ENCODE data around the gene TSPAN18. TPM values are rescaled to one million over a fixed set of nuclear protein-coding genes. Genes with fewer than 3 reads are reported as not detected.

The TSPAN18 gene
- total and polyA plus RNA-seq, 3 donors from 2014 or later: 2.1 to 11.1 (median 5.0) TPM

DNA sequence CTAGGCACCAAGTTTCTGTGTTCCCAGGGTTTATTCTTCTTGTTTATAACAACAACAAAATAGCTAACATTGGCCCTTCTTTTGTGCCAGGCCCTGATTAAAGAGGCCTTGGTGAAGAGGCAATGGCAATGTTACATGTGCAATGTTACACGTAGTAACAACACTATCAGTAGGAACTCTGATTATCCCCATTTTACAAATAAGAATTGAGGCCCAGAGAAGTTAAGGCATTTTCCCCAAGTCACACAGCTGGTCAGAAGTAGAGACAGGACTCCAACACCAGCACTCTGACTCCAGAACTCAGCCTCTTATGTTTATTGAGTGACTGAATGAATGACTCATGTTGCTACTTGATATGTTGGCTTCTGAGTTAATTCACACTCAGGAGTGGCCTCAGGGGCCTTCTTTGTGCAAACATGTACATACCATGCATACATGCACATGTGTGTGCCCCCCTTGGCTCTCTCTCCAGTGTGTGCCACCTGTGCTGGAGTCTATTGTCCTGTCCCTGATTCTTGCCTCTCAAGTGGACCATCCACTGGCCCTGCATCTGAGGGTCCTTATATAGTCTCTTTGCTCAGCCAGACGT is 125.5 kb downstream of the TSPAN18 start:
- TF ChIP-seq, protein P1, sequence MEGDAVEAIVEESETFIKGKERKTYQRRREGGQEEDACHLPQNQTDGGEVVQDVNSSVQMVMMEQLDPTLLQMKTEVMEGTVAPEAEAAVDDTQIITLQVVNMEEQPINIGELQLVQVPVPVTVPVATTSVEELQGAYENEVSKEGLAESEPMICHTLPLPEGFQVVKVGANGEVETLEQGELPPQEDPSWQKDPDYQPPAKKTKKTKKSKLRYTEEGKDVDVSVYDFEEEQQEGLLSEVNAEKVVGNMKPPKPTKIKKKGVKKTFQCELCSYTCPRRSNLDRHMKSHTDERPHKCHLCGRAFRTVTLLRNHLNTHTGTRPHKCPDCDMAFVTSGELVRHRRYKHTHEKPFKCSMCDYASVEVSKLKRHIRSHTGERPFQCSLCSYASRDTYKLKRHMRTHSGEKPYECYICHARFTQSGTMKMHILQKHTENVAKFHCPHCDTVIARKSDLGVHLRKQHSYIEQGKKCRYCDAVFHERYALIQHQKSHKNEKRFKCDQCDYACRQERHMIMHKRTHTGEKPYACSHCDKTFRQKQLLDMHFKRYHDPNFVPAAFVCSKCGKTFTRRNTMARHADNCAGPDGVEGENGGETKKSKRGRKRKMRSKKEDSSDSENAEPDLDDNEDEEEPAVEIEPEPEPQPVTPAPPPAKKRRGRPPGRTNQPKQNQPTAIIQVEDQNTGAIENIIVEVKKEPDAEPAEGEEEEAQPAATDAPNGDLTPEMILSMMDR (IDR thresholded peaks at IDR 0.05): no peak
- no peak for TF ChIP-seq POLR2A (IDR thresholded peaks at IDR 0.05)
- intact Hi-C loops (cut with DNase I; ENCODE audit: low total_unique reads): no loop called here
- Histone ChIP-seq H3K4me1 (no peaks in the 10 kb centered on the region), H3K4me3 (no peak overlapping the region), H3K36me3 (ENCODE audit: low read depth, missing control alignments) (no peaks in the 10 kb centered on the region), H3K27ac (no peak overlapping the region), H3K9me3 (no peaks in the 10 kb centered on the region), H3K27me3 (no peaks in the 10 kb centered on the region)
- 46 to 56% methylated on average over 2 of the region's 2 CpGs for WGBS, 2 donors
- DNase-seq: no peak

- Histone ChIP-seq H3K4me1 (no peaks in the 10 kb centered on the region), H3K27ac (no peak overlapping the region), H3K27me3 (no peaks in the 10 kb centered on the region), H3K9me3 (no peaks in the 10 kb centered on the region), H3K36me3 (ENCODE audit: low read depth, missing control alignments) (no peaks in the 10 kb centered on the region), H3K4me3 (no peak overlapping the region)
- intact Hi-C loops (cut with DNase I; ENCODE audit: low total_unique reads): no loop called here
- no peak for TF ChIP-seq POLR2A (IDR thresholded peaks at IDR 0.05)
- TF ChIP-seq, protein P1 (IDR thresholded peaks at IDR 0.05): no peak
- WGBS, 2 donors: 75 to 79% methylated on average over 5 of the region's 5 CpGs
- DNase-seq: no peak
Observed at GRCh38 chr11:44852952-44853351, 126.2 kb downstream of the TSPAN18 start.

DNA sequence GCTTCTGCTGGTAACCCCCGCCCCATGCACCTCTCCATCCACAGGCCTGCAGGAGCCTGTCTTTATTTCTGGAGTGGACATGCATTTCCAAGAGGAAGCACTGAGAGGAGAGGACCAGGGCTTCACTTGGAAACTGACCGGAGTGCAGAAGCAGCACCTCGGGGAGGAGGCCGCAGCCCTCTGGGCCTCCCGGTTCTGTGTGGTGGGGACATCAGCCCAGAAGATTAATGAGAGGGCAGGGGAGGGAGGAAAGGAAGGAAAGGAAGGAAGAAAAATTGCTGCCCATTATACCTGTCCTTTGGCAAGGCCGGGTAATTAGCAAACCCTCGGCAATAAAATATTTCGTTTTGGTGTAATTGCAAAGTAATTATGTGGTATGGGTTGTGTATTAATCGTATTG is 126.9 kb downstream of the TSPAN18 start:
- no peaks in the 10 kb centered on the region for H3K27me3 ChIP-seq
- WGBS, 2 donors: 80 to 85% methylated on average over 9 of the region's 9 CpGs
- H3K9me3 ChIP-seq: no peaks in the 10 kb centered on the region
- H3K4me1 ChIP-seq: no peaks in the 10 kb centered on the region
- intact Hi-C loops (cut with DNase I; ENCODE audit: low total_unique reads): no loop called here
- TF ChIP-seq POLR2A (IDR thresholded peaks at IDR 0.05): no peak
- TF ChIP-seq, protein P1 (IDR thresholded peaks at IDR 0.05): no peak
- no peaks in the 10 kb centered on the region for H3K36me3 ChIP-seq (ENCODE audit: low read depth, missing control alignments)
- no peak for DNase-seq
- H3K27ac ChIP-seq: no peak overlapping the region
- no peak overlapping the region for H3K4me3 ChIP-seq

- Histone ChIP-seq H3K9me3 (no peaks in the 10 kb centered on the region), H3K36me3 (ENCODE audit: low read depth, missing control alignments) (no peaks in the 10 kb centered on the region), H3K27ac (no peak overlapping the region), H3K27me3 (no peaks in the 10 kb centered on the region), H3K4me1 (no peaks in the 10 kb centered on the region), H3K4me3 (no peak overlapping the region)
- no peak for TF ChIP-seq POLR2A (IDR thresholded peaks at IDR 0.05)
- TF ChIP-seq, protein P1 (IDR thresholded peaks at IDR 0.05): no peak
- intact Hi-C loops (cut with DNase I; ENCODE audit: low total_unique reads): no loop called here
- WGBS, 2 donors: 74 to 79% methylated on average over 3 to 5 of the region's 5 CpGs
- DNase-seq: no peak
Observed at GRCh38 chr11:44854086-44854485, 127.3 kb downstream of the TSPAN18 start.
